Activated CD4-positive, CD25-positive, alpha-beta regulatory T cell (primary cell): ENCODE measurements around the gene PATZ1.
"Not testable (repeated sequence)": the region's sequence is repeated elsewhere in the genome, so short reads cannot be mapped to it uniquely, and the experiment has no call there.

Experiments
- DNase-seq, 4 experiments: peaks; one replicate each; lab custom pipeline; 2025; lab: John Stamatoyannopoulos, UW

PATZ1 gene

GRCh38 chr22:31346255-31346732, at the start of gene PATZ1:
TSS of gene PATZ1 (minus strand) at chr22:31346346. CDS start at chr22:31345602, 744 bp downstream.
- DNase-seq = peak; percentile 44 to 75 (median 66)

GRCh38 chr22:31394326-31394725, 48.2 kb upstream of the PATZ1 start:
- DNase-seq = no peak

GRCh38 chr22:31393893-31394292, 47.7 kb upstream of the PATZ1 start:
- no peak for DNase-seq

GRCh38 chr22:31378651-31379050, 32.5 kb upstream of the PATZ1 start:
- DNase-seq = not testable (repeated sequence)

DNA sequence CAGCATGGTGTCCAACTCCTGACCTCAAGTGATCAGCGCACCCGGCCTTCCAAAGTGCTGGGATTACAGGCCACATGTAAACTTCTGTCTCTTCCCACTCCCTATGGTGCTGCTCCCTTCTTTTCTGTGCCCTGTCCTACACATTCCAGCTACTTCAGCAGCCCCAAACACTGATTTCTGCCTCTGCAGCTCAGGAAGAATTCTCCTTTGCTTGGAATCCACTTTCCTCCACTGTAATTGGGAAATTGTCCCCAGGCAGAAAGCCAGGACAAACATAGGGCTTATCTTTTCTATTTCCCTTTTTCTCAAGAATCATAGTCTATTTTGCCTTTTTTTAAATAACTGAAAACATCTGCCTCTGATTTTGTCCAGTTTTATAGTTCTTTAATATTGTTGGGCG, 32.0 kb upstream of the PATZ1 start:
- no peak for DNase-seq

DNA sequence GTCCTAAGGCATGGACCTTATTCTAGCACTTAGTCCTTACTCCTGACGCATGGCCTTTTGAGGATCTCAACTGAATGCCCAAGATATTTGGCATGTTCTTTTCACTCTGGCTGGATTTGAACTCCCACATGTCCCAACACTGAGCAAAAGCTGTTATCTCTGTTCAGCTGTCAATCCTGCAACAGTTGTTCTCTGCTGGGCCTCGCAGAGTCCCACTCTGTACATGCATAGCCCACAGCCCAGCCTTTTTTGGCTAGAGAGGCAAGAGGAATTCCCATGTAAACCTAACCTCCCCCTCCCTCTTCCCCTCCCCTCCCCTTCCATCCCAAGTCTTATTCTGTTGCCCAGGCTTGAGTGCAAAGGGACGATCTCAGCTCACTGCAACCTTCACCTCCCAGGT, 31.5 kb upstream of the PATZ1 start:
- no peak for DNase-seq

DNA sequence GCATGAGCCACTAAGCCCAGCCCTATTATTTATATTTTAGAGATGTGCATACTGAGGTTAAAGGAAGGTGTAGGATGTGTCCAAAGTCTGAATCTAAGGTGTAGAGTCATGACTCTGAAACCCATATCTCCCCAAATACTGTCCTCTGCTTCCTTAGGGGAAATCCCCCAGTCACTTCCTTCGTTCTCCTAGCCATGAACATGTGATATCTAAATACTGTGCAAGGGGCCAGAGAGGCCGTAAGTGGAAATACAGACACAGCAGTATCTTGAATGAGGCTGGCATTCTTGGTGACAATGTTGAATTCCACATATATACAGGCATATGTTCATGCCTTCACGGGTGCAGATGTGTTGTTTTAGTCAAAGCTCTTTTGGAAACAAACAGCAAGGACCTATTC, 21.3 kb upstream of the PATZ1 start:
- no peak for DNase-seq

GRCh38 chr22:31363885-31364465, 17.8 kb upstream of the PATZ1 start:
- DNase-seq = no peak

DNA sequence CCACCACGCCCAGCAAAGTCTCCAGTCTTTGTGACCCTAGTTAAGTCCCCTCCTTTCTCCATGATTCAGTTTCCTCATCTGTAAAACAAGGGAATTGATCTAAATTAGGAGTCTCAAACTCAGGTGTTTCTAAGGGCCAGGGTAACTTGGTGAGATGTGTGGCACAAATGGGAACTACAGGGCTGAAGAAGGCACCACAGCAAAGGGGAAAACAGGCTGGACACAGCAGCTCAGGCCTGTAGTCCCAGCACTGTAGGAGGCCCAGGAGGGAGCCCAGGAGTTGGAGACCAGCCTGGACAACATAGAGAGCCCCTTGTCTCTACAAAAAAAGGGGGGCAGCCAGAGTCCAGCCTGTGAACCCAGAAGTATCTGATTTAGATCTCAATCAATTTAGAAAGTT, 15.6 kb upstream of the PATZ1 start:
- DNase-seq = no peak

DNA sequence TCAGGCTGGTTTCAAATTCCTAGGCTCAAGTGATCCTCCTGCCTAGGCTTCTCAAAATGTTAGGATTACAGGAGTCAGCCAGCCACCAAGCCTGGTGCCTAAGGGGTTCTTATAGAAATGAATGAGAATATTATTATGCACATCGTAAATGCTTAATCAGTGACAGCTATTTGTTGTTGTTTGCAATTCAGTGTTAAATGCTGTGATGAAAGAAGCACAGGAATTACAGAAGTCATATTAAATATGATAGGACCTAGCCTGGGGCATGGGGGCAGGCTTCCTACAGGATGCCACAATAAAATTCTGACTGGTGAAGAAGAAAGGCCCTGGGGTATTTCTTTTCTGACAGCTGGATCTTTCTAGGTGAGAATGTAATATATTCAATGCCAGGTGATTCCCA, 13.9 kb upstream of the PATZ1 start:
- DNase-seq = no peak

DNA sequence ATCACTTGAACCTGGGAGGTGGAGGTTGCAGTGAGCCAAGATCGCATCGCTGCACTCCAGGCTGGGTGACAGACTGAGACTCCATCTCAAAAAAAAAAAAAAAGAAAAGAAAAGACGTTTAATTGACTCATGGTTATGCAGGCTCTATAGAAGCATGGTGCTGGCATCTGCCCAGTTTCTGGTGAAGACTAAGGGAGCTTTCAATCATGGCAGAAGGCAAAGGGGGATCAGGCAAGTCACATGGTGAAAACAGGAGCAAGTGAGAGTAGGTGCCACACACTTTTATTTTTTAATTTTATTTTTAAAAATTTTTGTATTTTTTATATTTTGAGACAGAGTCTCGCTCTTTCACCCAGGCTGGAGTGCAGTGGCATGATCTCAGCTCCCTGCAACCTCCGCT, 8.4 kb upstream of the PATZ1 start:
- no peak for DNase-seq

DNA sequence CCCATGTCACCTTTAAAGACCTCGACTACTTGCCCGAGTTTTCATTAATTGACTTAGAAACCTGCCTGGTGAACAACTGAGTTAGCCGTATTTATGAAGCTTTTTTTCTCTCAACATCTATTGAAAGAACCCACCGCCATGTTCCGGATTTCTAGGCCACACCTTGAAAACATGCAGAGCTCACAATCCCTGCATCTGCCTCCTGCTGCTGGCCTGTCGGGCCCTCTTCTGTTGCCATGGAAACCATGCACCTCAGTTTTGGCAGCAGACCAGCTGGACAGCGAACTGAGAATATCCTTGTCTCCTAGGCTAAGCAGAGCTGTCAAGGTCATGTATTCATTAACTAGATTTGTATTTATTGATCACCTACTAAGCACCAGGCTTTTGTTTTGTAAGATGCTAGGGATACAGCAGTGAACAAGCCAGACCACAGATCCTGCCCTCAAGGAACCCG, 4.3 kb upstream of the PATZ1 start:
- no peak for DNase-seq

DNA sequence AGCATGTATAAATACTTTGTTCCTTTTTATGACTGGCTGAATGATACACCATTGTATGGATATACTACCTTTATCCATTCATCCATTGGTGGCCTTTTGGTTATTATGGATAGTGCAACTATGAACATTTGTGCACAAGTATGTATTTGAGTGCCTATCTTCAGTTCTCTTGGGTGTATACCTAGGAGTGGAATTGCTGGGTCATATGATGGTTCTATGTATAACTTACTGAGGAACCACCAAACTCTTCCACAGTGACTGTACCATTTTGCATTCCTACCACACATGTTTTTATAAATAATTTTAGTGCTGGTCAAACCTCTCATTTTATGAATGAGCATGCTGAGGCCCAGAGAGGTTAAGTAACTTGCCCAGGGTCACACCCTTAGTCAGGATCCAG, 3.8 kb upstream of the PATZ1 start:
- DNase-seq = no peak

- DNase-seq = no peak
These were observed 2.6 kb upstream of the PATZ1 start for GRCh38 chr22:31348766-31349165.

DNA sequence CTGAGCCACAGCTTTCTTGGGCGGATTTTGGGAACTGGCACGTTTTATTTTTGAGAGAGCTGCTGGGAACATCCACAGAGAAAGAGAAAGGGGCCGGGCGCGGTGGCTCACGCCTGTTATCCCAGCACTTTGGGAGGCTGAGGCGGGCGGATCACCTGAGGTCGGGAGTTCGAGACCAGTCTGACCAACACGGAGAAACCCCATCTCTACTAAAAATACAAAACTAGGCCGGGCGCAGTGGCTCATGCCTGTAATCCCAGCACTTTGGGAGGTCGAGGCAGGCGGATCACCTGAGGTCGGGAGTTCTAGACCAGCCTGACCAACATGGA, 1.8 kb upstream of the PATZ1 start:
- not testable (repeated sequence) for DNase-seq

DNA sequence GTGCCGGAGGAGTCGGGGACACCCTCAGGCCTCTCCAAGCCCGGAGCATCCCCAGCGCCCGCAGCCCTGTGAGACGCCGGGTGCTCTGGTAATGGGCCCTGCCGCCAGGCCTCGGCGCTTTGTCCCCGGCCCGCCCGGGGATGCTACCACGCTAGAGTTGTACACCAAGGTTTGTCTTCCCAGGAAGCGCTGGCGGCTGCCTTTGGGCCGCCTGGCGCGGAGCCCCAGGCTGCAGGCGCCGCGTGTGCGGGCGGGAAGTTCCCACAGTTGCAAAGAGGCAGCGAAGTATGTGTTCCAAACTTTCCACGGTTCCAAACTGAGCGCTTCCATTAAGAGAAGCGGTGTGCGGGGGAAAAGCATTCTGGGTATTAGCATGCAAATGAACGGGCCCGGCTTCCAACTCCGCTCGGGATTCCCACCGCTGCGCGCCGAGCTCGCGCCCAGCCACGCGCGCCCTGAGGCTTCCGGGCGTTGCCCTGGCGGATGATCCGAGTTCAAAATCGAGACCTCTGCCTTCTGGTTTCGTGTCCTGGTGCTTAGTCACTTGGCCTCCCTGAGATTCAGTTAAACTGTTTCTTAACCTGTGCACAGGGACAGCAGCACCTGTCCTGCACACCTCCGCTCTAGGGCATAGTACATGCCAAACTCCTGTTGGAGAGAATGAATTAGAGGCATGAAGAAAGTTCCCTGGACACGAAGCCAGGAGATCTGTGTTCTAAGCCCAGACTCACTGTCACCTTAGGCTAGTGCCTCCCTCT, 1.3 kb upstream of the PATZ1 start:
- peak in 1 of 4 experiments; percentile 19 for DNase-seq

DNA sequence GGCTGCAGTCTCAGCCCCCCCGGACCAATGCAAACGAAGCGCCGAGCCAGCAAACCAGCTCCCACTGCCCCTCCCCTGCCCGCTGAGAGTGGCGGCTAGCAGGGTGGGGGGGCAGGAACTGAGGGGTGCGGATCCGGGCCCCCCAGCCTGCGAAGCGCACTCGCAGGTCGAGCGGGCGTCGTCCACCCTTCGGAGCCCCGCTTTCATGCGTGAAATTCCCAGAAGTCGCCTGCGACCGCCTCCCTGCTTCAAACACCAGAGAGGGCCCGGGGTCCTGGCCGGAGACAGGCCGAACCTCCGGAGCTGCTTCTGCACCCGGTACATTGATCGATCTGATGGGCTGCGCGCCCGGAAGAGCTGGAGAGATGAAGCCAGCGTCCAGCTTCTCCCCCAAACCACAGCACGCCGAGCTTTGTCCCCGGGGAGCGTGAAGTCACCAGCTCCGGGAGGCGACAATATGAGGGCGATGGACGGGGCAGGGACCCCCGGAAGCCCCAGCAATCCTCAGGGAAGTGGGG, 646 bp upstream of the PATZ1 start:
- peak in 3 of 4 experiments; percentile 12 to 44 (median 32) for DNase-seq

GRCh38 chr22:31345331-31346254, 553 bp downstream of the PATZ1 start:
- DNase-seq = peak; percentile 77 to 86 (median 84)

- no peak for DNase-seq
These were observed 1.4 kb downstream of the PATZ1 start for GRCh38 chr22:31344578-31345330.

DNA sequence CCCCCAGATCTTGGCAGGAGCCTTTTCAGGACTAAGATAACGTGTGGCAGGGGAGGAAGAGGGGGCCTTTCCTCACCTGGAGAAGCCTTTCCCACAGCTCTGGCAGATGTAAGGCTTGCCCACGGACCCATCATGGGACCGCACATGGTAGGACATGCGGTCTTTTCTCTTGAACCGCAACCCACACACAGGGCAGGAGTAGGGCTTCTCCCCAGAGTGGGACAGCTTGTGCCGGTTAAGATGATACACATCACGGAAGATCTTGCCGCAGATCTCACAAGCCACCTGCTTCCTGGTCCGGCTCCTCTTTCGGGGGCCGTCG, 1.9 kb downstream of the PATZ1 start:
- no peak for DNase-seq

GRCh38 chr22:31343235-31344191, 2.6 kb downstream of the PATZ1 start:
- DNase-seq = no peak
